ENCODE results near the gene NBEA. TPM values are rescaled to one million over a fixed set of nuclear protein-coding genes. Genes with fewer than 3 reads are reported as not detected.

The NBEA gene
- total RNA-seq, 1 experiment from 2014 or later, result 4.1 TPM

DNA sequence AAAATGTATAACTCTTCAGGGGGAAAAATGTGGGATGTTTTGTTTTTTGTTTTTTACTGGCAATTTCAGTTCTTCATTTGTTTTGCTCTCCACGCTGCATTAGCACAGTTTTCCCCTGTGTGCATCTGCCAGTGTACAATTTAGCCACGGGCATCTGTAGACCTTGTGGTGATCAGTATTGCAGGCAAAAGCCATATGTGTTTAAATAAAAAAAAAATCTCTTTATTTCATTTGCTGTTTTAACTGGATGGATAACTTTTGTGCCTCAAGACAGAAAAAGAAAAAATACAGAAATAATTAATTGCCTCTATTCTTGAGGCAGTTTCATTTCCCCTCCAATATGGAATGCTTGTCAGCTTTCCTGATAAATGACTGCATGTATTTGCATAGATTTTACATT lies 542.3 kb downstream of the NBEA start:
- ChIA-PET POLR2A (no interaction called here), RAD21 (ENCODE audit: low non-redundant PET in 1 of 2, low total read pairs in 2 of 2, uncharacterized antibody in 2 of 2, unreplicated experiment in 2 of 2) (no interaction called here), CTCF (no interaction called here)
- TF ChIP-seq ZFX (IDR thresholded peaks at IDR 0.05) (no peak), CBX3 (IDR thresholded peaks at IDR 0.05; ENCODE audit: low read depth) (no peak), SRF (IDR thresholded peaks at IDR 0.05; ENCODE audit: low read depth) (no peak), SIN3A (IDR thresholded peaks at IDR 0.05; ENCODE audit: low read depth) (no peak), EGR1 (IDR thresholded peaks at IDR 0.05; ENCODE audit: low read depth) (no peak), TCF7L2 (IDR thresholded peaks at IDR 0.05; ENCODE audit: borderline replicate concordance, extremely low read depth, insufficient read depth, insufficient read length) (no peak), POLR2AphosphoS5 (IDR thresholded peaks at IDR 0.05; ENCODE audit: low read depth, low read length) (no peak), ZNF274 (IDR thresholded peaks at IDR 0.05; ENCODE audit: low read depth, low read length) (no peak), RAD21 (IDR thresholded peaks at IDR 0.05; ENCODE audit: low read depth) (no peak), YY1 (IDR thresholded peaks at IDR 0.05; ENCODE audit: extremely low read depth, insufficient replicate concordance, low read depth, low read length) (no peak), ELF1 (IDR thresholded peaks at IDR 0.05; ENCODE audit: borderline replicate concordance, low read depth) (no peak), SP1 (IDR thresholded peaks at IDR 0.05; ENCODE audit: low read depth) (no peak)
- TF ChIP-seq, protein P1, sequence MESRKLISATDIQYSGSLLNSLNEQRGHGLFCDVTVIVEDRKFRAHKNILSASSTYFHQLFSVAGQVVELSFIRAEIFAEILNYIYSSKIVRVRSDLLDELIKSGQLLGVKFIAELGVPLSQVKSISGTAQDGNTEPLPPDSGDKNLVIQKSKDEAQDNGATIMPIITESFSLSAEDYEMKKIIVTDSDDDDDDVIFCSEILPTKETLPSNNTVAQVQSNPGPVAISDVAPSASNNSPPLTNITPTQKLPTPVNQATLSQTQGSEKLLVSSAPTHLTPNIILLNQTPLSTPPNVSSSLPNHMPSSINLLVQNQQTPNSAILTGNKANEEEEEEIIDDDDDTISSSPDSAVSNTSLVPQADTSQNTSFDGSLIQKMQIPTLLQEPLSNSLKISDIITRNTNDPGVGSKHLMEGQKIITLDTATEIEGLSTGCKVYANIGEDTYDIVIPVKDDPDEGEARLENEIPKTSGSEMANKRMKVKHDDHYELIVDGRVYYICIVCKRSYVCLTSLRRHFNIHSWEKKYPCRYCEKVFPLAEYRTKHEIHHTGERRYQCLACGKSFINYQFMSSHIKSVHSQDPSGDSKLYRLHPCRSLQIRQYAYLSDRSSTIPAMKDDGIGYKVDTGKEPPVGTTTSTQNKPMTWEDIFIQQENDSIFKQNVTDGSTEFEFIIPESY (IDR thresholded peaks at IDR 0.05; ENCODE audit: extremely low read depth, insufficient replicate concordance, low read length), result no peak
- TF ChIP-seq, protein P2, sequence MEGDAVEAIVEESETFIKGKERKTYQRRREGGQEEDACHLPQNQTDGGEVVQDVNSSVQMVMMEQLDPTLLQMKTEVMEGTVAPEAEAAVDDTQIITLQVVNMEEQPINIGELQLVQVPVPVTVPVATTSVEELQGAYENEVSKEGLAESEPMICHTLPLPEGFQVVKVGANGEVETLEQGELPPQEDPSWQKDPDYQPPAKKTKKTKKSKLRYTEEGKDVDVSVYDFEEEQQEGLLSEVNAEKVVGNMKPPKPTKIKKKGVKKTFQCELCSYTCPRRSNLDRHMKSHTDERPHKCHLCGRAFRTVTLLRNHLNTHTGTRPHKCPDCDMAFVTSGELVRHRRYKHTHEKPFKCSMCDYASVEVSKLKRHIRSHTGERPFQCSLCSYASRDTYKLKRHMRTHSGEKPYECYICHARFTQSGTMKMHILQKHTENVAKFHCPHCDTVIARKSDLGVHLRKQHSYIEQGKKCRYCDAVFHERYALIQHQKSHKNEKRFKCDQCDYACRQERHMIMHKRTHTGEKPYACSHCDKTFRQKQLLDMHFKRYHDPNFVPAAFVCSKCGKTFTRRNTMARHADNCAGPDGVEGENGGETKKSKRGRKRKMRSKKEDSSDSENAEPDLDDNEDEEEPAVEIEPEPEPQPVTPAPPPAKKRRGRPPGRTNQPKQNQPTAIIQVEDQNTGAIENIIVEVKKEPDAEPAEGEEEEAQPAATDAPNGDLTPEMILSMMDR (IDR thresholded peaks at IDR 0.05 in 2 of 3, conservative IDR thresholded peaks at IDR 0.05 in 1 of 3; ENCODE audit: borderline replicate concordance in 1 of 3, insufficient read depth in 1 of 3, low read depth in 2 of 3, low read length in 2 of 3), result no peak
- TF ChIP-seq, protein P3, sequence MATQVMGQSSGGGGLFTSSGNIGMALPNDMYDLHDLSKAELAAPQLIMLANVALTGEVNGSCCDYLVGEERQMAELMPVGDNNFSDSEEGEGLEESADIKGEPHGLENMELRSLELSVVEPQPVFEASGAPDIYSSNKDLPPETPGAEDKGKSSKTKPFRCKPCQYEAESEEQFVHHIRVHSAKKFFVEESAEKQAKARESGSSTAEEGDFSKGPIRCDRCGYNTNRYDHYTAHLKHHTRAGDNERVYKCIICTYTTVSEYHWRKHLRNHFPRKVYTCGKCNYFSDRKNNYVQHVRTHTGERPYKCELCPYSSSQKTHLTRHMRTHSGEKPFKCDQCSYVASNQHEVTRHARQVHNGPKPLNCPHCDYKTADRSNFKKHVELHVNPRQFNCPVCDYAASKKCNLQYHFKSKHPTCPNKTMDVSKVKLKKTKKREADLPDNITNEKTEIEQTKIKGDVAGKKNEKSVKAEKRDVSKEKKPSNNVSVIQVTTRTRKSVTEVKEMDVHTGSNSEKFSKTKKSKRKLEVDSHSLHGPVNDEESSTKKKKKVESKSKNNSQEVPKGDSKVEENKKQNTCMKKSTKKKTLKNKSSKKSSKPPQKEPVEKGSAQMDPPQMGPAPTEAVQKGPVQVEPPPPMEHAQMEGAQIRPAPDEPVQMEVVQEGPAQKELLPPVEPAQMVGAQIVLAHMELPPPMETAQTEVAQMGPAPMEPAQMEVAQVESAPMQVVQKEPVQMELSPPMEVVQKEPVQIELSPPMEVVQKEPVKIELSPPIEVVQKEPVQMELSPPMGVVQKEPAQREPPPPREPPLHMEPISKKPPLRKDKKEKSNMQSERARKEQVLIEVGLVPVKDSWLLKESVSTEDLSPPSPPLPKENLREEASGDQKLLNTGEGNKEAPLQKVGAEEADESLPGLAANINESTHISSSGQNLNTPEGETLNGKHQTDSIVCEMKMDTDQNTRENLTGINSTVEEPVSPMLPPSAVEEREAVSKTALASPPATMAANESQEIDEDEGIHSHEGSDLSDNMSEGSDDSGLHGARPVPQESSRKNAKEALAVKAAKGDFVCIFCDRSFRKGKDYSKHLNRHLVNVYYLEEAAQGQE (IDR thresholded peaks at IDR 0.05; ENCODE audit: low read depth), result no peak
- TF ChIP-seq, protein P4, sequence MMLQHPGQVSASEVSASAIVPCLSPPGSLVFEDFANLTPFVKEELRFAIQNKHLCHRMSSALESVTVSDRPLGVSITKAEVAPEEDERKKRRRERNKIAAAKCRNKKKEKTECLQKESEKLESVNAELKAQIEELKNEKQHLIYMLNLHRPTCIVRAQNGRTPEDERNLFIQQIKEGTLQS (IDR thresholded peaks at IDR 0.05), result no peak
- TF ChIP-seq, protein P5, sequence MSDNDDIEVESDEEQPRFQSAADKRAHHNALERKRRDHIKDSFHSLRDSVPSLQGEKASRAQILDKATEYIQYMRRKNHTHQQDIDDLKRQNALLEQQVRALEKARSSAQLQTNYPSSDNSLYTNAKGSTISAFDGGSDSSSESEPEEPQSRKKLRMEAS (IDR thresholded peaks at IDR 0.05), result no peak
- Histone ChIP-seq H3K9ac (ENCODE audit: low read length) (no peak overlapping the region), H3K4me3 (replicated peaks in 1 of 2; ENCODE audit: low read depth in 1 of 2, low read length in 2 of 2) (no peak overlapping the region), H3K9me2 (ENCODE audit: insufficient read depth) (no peaks in the 10 kb centered on the region), H4K20me1 (ENCODE audit: insufficient read depth) (no peaks in the 10 kb centered on the region), H3K27me3 (ENCODE audit: insufficient read depth, low read length) (no peaks in the 10 kb centered on the region), H3K27ac (ENCODE audit: low read depth, low read length) (no peak overlapping the region), H3K79me2 (ENCODE audit: insufficient read depth, low read length) (no peaks in the 10 kb centered on the region), H3K36me3 (ENCODE audit: control insufficient read depth in 1 of 2, insufficient read depth in 2 of 2, low read length in 2 of 2) (no peaks in the 10 kb centered on the region), H3K9me3 (ENCODE audit: control insufficient read depth in 1 of 2, insufficient read depth in 1 of 2, low read depth in 1 of 2, low read length in 2 of 2) (no peaks in the 10 kb centered on the region), H3K4me2 (ENCODE audit: low read length) (no peak overlapping the region), H3K4me1 (ENCODE audit: control insufficient read depth in 1 of 2, insufficient read depth in 2 of 2, low read length in 2 of 2) (no peaks in the 10 kb centered on the region), H2AFZ (ENCODE audit: low read depth, low read length, poor library complexity, severe bottlenecking) (no peak overlapping the region)
- intact Hi-C loops (cut with micrococcal nuclease), result no loop called here
- DNase-seq (ENCODE audit: low read depth, low spot score) (no peak), ATAC-seq (no peak)
- no TSS peak for BruUV-seq (replicated peaks)
